Measurements from ENCODE around the gene CAMK2D.

DNA sequence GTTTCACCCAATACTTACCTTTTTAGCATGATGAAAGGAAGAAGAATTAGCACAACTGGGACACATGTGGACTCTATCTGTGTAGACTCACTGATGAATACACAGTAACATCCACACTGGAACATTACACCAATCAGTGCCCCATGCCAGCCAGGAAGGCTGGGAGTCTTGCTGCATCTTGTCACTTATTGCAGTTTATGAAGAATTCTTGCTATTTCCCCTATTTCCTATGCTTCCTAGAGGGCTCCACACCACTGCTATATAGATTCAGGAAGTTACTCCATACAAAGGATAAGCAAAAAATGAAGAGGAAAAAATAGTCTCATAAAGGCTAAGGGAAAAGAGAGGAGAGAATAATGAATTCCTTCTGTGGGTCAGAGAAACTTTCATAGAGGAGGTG is 201.0 kb downstream of the CAMK2D start:
- TF ChIP-seq CTCF (IDR thresholded peaks at IDR 0.05) (no peak), POLR2A (IDR thresholded peaks at IDR 0.05) (no peak)

All from thyroid gland (tissue), 4 donors.